GM12865 (cell line): ENCODE measurements around the gene WDR33.
A peak's percentile ranks its signal among the peaks of the same experiment; 100 is the strongest.

Source experiments
- DNase-seq: peaks from one replicate; pipeline ENCODE4 v3.0.0; 2010; ENCODE audit warnings: low read depth
- H3K4me3 ChIP-seq: 2 replicates; pipeline ENCODE4 v1.5.1; 2011; ENCODE audit warnings: mild to moderate bottlenecking, low read depth, low read length, control low read depth
- TF ChIP-seq, protein P1 (sequence below): IDR thresholded peaks from 2 replicates; pipeline ENCODE4 v1.5.1; 2011; ENCODE audit warnings: low read length, control low read depth, low read depth, inconsistent platforms; ENCODE audit not compliant: insufficient read depth; ENCODE audit errors: missing control alignments

The WDR33 gene

DNA sequence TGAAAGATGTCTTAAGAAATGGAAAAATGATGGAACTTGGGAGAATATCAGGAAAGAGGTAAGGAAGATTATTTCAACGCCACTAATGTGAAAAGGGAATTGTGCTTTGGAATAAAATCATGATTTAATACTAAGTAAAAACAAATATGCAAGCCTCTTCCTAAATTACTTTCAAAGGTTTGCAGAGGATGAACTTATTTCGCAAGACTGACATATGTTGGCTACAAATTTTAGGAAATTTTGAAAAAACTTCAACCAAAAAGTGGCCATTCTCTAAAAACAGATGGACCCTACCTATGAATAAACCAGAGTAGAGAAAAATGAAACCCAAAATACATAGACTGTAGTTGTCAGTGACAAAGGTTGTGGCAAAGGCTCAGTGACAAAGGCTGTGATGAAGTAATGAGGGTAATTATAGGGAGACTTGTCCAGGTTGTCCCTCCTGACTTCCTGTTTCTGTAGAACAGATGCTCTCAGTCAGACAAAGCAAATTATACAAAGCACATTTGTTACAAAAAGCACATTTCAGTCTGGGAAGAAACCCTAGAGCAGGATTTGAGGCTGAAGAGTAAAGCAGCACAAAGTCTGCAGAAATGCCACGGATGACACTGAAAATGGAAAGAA is 70.2 kb downstream of the WDR33 start:
- no peak overlapping the region for H3K4me3 ChIP-seq
- no peak for DNase-seq
- TF ChIP-seq, protein P1, sequence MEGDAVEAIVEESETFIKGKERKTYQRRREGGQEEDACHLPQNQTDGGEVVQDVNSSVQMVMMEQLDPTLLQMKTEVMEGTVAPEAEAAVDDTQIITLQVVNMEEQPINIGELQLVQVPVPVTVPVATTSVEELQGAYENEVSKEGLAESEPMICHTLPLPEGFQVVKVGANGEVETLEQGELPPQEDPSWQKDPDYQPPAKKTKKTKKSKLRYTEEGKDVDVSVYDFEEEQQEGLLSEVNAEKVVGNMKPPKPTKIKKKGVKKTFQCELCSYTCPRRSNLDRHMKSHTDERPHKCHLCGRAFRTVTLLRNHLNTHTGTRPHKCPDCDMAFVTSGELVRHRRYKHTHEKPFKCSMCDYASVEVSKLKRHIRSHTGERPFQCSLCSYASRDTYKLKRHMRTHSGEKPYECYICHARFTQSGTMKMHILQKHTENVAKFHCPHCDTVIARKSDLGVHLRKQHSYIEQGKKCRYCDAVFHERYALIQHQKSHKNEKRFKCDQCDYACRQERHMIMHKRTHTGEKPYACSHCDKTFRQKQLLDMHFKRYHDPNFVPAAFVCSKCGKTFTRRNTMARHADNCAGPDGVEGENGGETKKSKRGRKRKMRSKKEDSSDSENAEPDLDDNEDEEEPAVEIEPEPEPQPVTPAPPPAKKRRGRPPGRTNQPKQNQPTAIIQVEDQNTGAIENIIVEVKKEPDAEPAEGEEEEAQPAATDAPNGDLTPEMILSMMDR: no peak

DNA sequence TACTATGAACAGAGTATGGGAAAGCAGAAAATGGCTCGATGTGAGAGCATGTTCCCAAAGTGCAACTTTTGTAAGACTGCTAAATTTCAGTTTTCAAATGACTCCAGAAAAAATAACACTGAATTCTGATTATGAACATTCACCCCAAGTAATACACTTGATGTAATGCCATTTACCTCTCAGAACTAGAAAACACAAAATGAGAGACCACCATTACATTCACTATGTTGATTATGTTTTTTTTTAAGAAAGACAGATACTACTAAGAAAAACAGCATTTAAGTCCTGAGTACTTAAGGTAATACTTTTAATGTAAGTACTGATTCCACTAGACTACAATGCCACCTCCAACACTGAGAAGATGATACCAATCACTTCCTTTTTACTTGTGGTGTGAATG is 71.2 kb downstream of the WDR33 start:
- TF ChIP-seq, protein P1: no peak
- no peak for DNase-seq

DNA sequence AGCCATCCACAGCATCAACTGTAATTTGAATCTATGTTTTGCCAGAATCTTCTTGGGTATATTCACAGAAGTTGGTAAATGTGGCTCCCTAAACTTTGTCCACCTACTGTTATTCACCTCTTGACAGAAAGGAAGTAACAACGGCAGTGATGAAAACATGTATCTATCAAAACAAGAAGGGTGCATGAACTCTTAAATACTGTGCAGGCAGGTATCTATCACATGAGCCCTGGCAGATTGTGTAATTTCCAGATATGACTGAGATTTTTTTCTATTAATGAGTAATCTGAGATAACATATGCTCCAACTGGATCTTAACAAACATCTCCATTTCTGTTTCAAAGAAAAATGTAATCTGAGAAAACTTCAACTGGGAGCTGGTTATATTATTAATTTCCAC is 73.1 kb downstream of the WDR33 start:
- H3K4me3 ChIP-seq: no peak overlapping the region
- TF ChIP-seq, protein P1: no peak
- DNase-seq: peak; percentile 11

More for the DNA sequence above, 71.2 kb downstream of the WDR33 start:
- no peak overlapping the region for H3K4me3 ChIP-seq

DNA sequence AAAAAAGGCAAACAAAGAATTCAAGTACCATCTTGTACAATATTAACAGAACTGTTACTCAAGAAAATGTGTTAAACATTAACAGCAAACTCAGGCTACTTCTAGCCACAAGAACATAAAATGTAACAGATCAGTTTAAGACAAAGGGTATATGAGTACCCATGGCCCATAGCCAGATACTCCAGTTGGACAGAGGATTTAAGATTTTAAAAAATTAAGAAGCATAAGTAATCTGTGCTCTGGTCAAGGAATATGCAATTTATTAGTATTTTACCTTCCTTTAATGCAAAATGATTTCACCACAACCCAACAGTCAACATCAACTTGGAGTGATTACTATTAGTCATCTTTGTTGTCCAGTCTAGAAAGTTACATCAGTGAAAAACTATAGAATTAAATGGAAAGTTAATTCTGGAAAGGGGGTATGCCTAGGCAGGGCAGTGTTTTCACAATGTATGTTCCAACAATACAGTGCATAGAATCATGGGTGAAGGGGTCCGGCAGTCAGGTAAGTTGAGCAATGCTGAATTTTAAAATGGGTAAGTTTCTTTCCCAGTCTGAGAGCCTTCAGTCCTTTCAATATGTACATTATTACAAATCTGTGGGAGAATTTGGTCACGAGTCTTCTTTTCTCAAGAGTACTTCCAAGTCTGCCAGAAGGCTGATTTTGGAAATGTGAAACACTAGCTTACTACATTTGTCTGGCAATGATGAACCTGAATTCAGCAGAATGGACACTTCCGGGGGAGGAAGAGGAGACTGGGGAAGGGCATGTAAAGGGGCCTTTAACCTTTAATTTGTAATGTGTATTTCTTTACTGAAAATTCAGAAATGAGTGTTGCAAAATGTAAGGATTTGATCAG is 75.2 kb downstream of the WDR33 start:
- DNase-seq: no peak
- no peak overlapping the region for H3K4me3 ChIP-seq
- TF ChIP-seq, protein P1: no peak

DNA sequence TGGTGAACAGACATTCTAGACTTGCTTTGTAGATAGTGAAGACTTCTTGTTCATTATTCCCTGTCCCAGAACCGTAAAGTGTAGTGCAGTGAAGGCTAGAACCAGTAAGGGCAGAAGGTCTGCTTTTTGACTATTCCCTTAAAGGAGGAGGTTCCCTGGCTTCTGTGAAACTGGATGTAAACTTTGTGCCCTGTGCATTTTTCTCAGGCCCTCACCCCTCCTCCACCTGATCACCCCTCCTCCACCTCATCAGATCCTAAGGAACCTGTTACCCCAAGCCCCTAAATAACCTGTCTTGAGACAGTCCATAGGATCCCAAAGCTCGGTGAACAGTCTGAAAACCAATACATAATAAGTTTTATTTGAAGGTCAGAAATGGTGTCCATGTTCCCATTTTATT is 75.9 kb downstream of the WDR33 start:
- TF ChIP-seq, protein P1: no peak
- no peak overlapping the region for H3K4me3 ChIP-seq
- DNase-seq: no peak

DNA sequence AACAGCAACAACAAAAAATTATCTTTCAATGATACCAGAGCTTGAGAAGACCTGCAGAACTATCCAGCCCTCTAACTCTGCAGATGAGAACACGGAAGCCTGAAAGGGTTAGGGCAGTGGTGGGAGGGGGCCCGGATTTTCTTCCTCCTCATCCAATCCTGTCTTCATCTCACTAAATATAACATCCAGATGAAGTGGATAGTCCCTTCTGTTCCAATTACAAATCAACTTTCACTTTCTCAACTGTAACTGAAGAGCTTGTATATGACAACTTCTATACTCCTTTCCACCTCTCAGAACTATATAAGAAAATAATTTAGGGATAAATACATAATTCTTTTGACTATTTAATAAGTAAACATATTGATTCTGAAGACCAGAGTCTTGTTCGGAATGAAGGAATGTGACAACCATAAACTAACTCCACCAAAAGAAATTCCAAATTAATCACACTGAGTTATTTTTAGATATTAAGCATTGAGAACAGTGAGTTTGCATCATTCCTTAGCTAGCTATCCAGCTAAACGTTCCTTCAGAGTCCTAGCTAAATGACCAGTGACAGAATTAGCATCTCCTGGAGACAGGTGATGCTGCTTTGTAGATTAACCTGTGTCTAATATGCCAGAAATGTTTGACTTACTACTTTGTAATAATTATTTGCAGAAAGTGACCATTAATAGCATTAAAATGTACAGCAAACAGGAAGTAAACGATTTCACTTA is 77.0 kb downstream of the WDR33 start:
- H3K4me3 ChIP-seq: no peak overlapping the region
- no peak for DNase-seq
- TF ChIP-seq, protein P1: no peak
